Activated CD8-positive, alpha-beta memory T cell treated with anti-CD3 and anti-CD28 coated beads, Interleukin-2, amount 50 U/mL, for 1 hour (primary cell): ENCODE results near the gene CASTOR2.
"Not testable (repeated sequence)": the region's sequence is repeated elsewhere in the genome, so short reads cannot be mapped to it uniquely, and the experiment has no call there.

Source experiments
- DNase-seq: peaks from one replicate; pipeline ENCODE4 v3.0.0-alpha.2; 2020; ENCODE audit errors: extremely low read depth

CASTOR2 gene

GRCh38 chr7:75050501-75050900 lies 86.0 kb downstream of the CASTOR2 start:
- no peak for DNase-seq

- DNase-seq = no peak
These were observed 90.2 kb downstream of the CASTOR2 start for GRCh38 chr7:75054744-75055143.

- DNase-seq = no peak
These were observed 90.7 kb downstream of the CASTOR2 start for GRCh38 chr7:75055155-75055554.

GRCh38 chr7:75055830-75056772 lies 91.6 kb downstream of the CASTOR2 start:
- no peak for DNase-seq

GRCh38 chr7:75058406-75058805 lies 93.9 kb downstream of the CASTOR2 start:
- no peak for DNase-seq

- DNase-seq = no peak
These were observed 99.8 kb downstream of the CASTOR2 start for GRCh38 chr7:75064291-75064690.

GRCh38 chr7:75064801-75065200 lies 100.3 kb downstream of the CASTOR2 start:
- no peak for DNase-seq

- no peak for DNase-seq
These were observed 102.0 kb downstream of the CASTOR2 start for GRCh38 chr7:75066521-75066920.

GRCh38 chr7:75072981-75073283 lies 108.4 kb downstream of the CASTOR2 start:
- DNase-seq = no peak

- DNase-seq = not testable (repeated sequence)
These were observed 109.7 kb downstream of the CASTOR2 start for GRCh38 chr7:75074262-75074641.
